Fibroblast of skin of left quadriceps (primary cell): ENCODE data around the gene CILP2.

Experiments
- DNase-seq, 2 experiments: peaks; one replicate each; pipeline ENCODE4 v3.0.0-alpha.2; 2013; ENCODE audit warnings: low read depth in 2 of 2

The CILP2 gene

DNA sequence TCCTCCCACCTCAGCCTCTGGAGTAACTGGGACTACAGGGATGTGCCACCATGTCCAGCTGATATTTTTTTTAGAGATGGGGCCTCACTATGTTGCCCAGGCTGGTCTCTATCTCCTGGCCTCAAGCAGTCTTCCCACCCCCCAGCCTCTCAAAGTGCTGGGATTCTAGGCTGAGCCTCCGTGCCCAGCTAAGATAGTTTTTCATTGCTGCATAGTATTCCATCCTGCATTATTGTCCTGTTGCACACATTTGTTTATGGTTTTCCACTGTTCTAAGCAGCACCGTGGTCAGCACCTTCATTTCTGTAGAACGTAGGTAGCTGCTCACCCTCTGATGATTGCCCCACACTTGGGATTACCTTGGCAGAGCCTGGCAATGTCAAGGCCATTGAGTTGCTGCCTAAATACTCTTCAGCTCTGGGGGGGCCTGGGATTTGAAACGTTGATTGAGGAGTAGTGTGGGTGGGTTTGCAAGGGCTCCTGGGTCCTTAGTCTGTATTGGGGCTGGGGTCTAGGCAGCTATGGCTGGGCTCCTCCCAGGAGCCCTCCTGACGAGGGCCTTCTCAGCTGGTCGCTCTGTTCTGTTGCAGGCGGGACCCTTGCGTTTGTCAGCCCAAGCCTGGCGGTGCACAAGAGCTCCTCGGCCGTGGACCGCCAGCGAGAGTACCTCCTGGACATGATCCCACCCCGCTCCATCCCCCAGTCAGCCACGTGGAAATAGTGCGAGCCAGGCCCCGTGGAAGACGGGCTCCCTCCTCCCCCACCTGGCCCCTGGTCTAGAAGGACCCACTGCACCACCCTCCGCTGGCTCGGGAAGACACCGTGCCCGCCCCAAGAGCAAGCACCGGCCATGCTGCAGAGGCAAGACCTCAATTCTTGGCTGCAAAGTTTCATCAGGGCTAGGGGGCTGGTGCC, 33.1 kb upstream of the CILP2 start:
- no peak for DNase-seq

- DNase-seq, result no peak
These were observed 32.3 kb upstream of the CILP2 start for GRCh38 chr19:19505669-19506326.

GRCh38 chr19:19506592-19506991, 31.5 kb upstream of the CILP2 start:
- no peak for DNase-seq

- no peak for DNase-seq
These were observed 30.7 kb upstream of the CILP2 start for GRCh38 chr19:19507354-19507753.

GRCh38 chr19:19508217-19508616, 29.8 kb upstream of the CILP2 start:
- DNase-seq, result no peak

DNA sequence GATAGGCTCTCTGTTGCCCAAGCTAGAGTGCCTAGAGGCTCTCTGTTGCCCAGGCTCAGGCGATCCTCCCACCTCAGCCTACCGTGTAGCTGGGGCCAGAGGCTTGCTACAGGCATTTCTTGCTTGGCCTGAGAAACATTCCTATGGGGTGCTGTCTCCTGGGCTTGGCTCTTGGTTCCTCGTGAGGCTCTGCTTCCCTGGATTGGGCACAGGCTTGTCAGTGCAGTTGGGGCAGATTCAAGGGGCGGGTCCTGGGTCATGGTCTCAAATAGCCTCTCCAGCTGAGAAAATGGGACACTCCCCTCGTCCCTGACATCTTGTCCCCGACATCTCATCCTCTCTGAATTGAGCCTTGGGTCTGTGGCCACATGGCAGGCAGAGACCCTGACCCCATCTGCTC, 27.6 kb upstream of the CILP2 start:
- DNase-seq, result no peak

GRCh38 chr19:19513682-19514081, 24.4 kb upstream of the CILP2 start:
- DNase-seq, result no peak

- DNase-seq, result peak; percentile 33 to 41
These were observed 23.8 kb upstream of the CILP2 start for GRCh38 chr19:19514215-19514657.

GRCh38 chr19:19514881-19515641, 23.0 kb upstream of the CILP2 start, which contains the start of gene TSSK6:
TSSK6 (minus strand) TSS chr19:19515548; CDS start chr19:19515427, 121 bp downstream.
- DNase-seq, result no peak

- peak; percentile 83 to 84 for DNase-seq
These were observed 22.2 kb upstream of the CILP2 start, which contains the start of gene NDUFA13 for GRCh38 chr19:19515642-19516519. NDUFA13 (plus strand) TSS chr19:19516225; CDS start chr19:19516239, 14 bp downstream.

DNA sequence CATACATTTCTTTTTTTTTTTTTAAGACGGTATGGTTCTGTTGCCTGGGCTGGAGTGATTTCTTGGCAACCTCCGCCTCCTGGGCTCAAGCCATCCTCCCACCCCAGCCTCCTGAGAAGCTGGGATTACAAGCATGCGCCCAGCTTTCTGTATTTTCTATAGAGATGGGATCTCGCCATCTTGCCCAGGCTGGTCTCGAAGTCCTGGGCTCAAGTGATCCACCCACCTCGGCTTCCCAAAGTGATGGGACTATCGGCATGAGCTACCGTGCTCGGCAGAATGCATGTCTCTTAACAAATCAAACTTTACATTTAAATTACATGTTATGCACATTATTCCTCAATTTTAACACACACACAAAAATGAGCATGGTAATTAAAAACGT, 20.8 kb upstream of the CILP2 start:
- DNase-seq, result no peak

DNA sequence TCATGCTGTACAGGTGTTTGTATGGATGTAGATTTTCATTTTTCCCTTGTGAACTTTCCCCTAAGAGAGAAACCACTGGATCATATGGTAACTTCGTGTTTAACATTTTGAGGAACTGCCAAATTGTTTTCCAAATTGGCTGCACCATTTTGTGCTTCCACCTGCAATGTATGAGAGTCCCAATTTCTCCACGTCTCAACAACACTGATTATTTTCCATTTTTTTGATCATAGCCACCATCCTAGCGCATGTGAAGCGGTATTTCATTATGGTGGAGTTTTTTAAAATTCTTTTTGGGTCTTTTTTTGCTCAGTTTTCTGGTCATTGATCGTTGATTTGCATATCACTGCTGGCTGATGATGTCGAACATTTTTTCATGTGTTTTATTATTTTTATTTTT, 17.1 kb upstream of the CILP2 start:
- DNase-seq, result no peak

DNA sequence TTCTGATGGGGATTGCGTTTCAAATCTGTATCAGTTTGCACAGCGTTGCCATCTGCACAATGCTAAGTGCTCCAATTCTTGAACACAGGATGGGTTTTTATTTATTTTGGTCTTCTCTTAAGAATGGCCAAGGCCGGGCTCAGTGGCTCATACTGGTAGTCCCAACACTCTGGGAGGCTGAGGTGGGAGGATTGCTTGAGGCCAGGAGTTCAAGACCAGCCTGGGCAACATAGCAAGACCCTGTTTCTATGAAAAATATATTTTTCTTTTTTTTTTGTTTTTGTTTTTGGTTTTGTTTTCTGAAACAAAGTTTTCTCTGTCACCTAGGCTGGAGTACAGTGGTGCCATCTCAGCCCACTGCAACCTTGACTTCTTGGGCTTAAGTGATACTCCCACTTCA, 14.9 kb upstream of the CILP2 start:
- no peak for DNase-seq

DNA sequence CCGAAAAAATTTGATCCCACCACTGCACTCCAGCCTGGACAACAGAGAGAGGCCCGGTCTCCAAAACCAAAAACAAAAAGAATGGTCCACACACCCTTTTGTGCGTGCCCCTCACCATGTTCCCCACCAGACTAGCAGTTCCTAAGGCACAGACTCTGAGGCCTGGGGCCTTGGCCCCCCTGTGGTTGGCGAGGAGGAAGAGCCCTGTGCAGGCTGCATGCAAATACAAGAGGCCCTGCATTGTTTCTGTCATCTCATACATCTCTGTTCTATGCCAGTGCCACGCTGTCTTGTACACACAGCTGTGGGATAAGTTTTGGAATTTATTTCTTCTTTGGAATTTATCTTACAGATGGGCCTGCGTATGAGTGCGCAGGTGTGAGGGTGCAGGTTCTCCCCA, 14.0 kb upstream of the CILP2 start:
- DNase-seq, result no peak

- no peak for DNase-seq
These were observed 12.3 kb upstream of the CILP2 start for GRCh38 chr19:19525611-19526380.

DNA sequence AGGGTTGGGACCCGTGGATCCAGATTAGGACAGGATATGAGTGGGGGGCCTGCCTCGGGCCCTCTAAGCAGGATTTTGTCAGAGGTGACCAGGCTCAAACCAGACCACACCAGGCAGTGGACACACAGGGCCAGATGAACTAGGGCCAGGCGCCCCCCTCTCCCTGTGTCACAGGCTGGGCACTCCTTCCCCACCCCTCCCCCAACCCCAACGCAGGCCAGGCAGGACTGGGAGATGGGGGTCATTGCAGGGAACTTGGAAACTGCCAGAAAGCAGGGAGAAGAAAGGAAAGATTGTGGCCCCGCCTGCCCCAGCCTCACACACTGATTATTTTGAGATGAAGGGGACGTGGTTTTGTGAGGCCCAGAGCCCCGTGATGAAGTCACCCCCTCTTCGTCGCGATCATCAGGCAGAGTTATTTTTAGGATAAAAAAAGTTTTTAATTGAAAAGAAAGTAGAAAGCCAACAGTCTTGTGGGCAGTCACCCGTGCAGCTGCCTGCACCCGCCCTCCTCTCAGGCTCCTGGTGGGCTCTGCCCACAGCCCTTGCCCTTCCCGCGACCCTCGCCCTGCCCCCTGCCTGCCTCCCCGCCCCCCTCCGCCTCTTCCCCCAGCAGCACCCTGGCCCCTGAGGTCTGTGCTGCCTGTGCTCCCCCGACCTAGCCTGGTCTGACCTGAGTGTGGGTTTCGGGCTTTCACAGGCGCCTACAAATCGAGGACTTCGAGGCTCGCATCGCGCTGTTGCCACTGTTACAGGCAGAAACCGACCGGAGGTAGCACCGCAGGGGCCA, 11.3 kb upstream of the CILP2 start:
- no peak for DNase-seq

GRCh38 chr19:19527371-19527656, 10.8 kb upstream of the CILP2 start:
- DNase-seq, result no peak

- DNase-seq, result no peak
These were observed 10.1 kb upstream of the CILP2 start for GRCh38 chr19:19527674-19528625.
